ENCODE results near the gene OTOP3. TPM values are rescaled to one million over a fixed set of nuclear protein-coding genes. Genes with fewer than 3 reads are reported as not detected.

Gene OTOP3
- not detected in 5 replicates for total RNA-seq (2022; extraction: Qiagen RNA extraction)

GRCh38 chr17:74935585-74936469, at the start of gene OTOP3:
Gene OTOP3 (plus strand): TSS chr17:74935898. CDS start chr17:74935922, 24 bp downstream.

GRCh38 chr17:74892974-74893911, 42.5 kb upstream of the OTOP3 start, which contains the start of gene FADS6:
Gene FADS6 (minus strand): TSS chr17:74893633. CDS start chr17:74893595, 38 bp downstream.

GRCh38 chr17:74922694-74923537, 12.8 kb upstream of the OTOP3 start, which contains the start of gene USH1G:
Gene USH1G (minus strand): TSS chr17:74923255. CDS start chr17:74923073, 182 bp downstream.

GRCh38 chr17:74924250-74924948, 11.3 kb upstream of the OTOP3 start, which contains the start of gene OTOP2:
Gene OTOP2 (plus strand): TSS chr17:74924273. CDS start chr17:74924633, 360 bp downstream.

GRCh38 chr17:74972107-74972972, 36.6 kb downstream of the OTOP3 start, which contains the start of gene HID1:
Gene HID1 (minus strand): TSS chr17:74972759. CDS start chr17:74972656, 103 bp downstream.

GRCh38 chr17:74987418-74987908, 51.8 kb downstream of the OTOP3 start, which contains the start of gene CDR2L:
Gene CDR2L (plus strand): TSS chr17:74987632. CDS start chr17:74988044, 412 bp downstream.

Other genes starting within 250 kb of the OTOP3 start
- gene CD300LF, start 223.0 kb upstream of the OTOP3 start, total RNA-seq (2022; extraction: Qiagen RNA extraction), result not detected in 5 replicates
- 0.83 to 1.2 TPM (median 1.2 TPM) in 5 replicates for gene RAB37, start 198.6 kb upstream of the OTOP3 start, total RNA-seq (2022; extraction: Qiagen RNA extraction)
- gene NHERF1, start 187.3 kb upstream of the OTOP3 start, total RNA-seq (2022; extraction: Qiagen RNA extraction), result 30.9 to 53.3 TPM (median 51.1 TPM) in 5 replicates
- 45.4 to 52.5 TPM (median 47.2 TPM) in 5 replicates for gene NAT9, start 159.6 kb upstream of the OTOP3 start, total RNA-seq (2022; extraction: Qiagen RNA extraction)
- 0.06 to 0.40 TPM (median 0.18 TPM) in 5 replicates for gene GRIN2C, start 76.0 kb upstream of the OTOP3 start, total RNA-seq (2022; extraction: Qiagen RNA extraction)
- gene FDXR, start 62.9 kb upstream of the OTOP3 start, total RNA-seq (2022; extraction: Qiagen RNA extraction), result 43.0 to 66.9 TPM (median 58.2 TPM) in 5 replicates
- gene FADS6, start 42.3 kb upstream of the OTOP3 start, total RNA-seq (2022; extraction: Qiagen RNA extraction), result 0.03 TPM in 1 of 5 replicates, not detected in the others
- 0.06 to 0.15 TPM (median 0.12 TPM) in 5 replicates for gene USH1G, start 12.6 kb upstream of the OTOP3 start, total RNA-seq (2022; extraction: Qiagen RNA extraction)
- gene OTOP2, start 11.6 kb upstream of the OTOP3 start, total RNA-seq (2022; extraction: Qiagen RNA extraction), result 0.04 to 0.09 TPM (median 0.06 TPM) in 4 of 5 replicates, not detected in the other
- gene HID1, start 36.9 kb downstream of the OTOP3 start, total RNA-seq (2022; extraction: Qiagen RNA extraction), result 15.4 to 22.7 TPM (median 20.5 TPM) in 5 replicates
- 61.8 to 95.0 TPM (median 90.1 TPM) in 5 replicates for gene CDR2L, start 51.7 kb downstream of the OTOP3 start, total RNA-seq (2022; extraction: Qiagen RNA extraction)
- 75.2 to 81.8 TPM (median 75.7 TPM) in 5 replicates for gene MRPL58, start 76.8 kb downstream of the OTOP3 start, total RNA-seq (2022; extraction: Qiagen RNA extraction)
- 441 to 627 TPM (median 467 TPM) in 5 replicates for gene ATP5PD, start 111.1 kb downstream of the OTOP3 start, total RNA-seq (2022; extraction: Qiagen RNA extraction)
- 28.7 to 33.4 TPM (median 32.0 TPM) in 5 replicates for gene KCTD2, start 111.3 kb downstream of the OTOP3 start, total RNA-seq (2022; extraction: Qiagen RNA extraction)
- 18.7 to 33.7 TPM (median 28.8 TPM) in 5 replicates for gene SLC16A5, start 152.1 kb downstream of the OTOP3 start, total RNA-seq (2022; extraction: Qiagen RNA extraction)
- 15.6 to 21.9 TPM (median 16.6 TPM) in 5 replicates for gene ARMC7, start 174.1 kb downstream of the OTOP3 start, total RNA-seq (2022; extraction: Qiagen RNA extraction)
- gene NT5C, start 195.8 kb downstream of the OTOP3 start, total RNA-seq (2022; extraction: Qiagen RNA extraction), result 87.1 to 129 TPM (median 120 TPM) in 5 replicates
- 672 to 869 TPM (median 737 TPM) in 5 replicates for gene JPT1, start 218.6 kb downstream of the OTOP3 start, total RNA-seq (2022; extraction: Qiagen RNA extraction)
- gene SUMO2, start 247.1 kb downstream of the OTOP3 start, total RNA-seq (2022; extraction: Qiagen RNA extraction), result 381 to 425 TPM (median 407 TPM) in 5 replicates

Data from A549 treated with dexamethasone at 1 μM for 4 hours (cell line).